A549 (cell line): ENCODE data around the gene C1QC. TPM values are rescaled to one million over a fixed set of nuclear protein-coding genes. Genes with fewer than 3 reads are reported as not detected.

Experiments
- ATAC-seq, 2 experiments: fragments of 200-7000 bp in 1 of 2; fragments of >200 bp in 1 of 2; cut with Nextera tagmentation in 1 of 2; cut with Tn5 transposase in 1 of 2; 3 replicates each; pipeline versions ENCODE4 v1.8.0 to v1.9.1; 2018 to 2020; ENCODE audit warnings: mild to moderate bottlenecking in 1 of 2, moderate library complexity in 1 of 2
- CTCF ChIA-PET: fragments of 300-600 bp; sonication (Branson Sonifier 250); formaldehyde crosslinking; extraction: SDS; loops from one replicate; lab custom pipeline; 2021; ENCODE audit warnings: antibody characterized with exemption, inconsistent platforms; lab: Yijun Ruan, JAX
- POLR2A ChIA-PET: fragments of 350-600 bp; formaldehyde crosslinking; extraction: SDS; loops from one replicate; lab custom pipeline; 2021; ENCODE audit warnings: antibody characterized with exemption, inconsistent platforms; lab: Yijun Ruan, JAX
- DNase-seq, 2 experiments: peaks; one replicate each; pipeline versions ENCODE4 v3.0.0 to v3.0.0-alpha.2; 2011 to 2016; ENCODE audit warnings: low read depth in 1 of 2, low spot score in 1 of 2
- FAIRE-seq: peaks from 2 replicates; lab custom pipeline; 2011; peaks lifted over from hg19 to GRCh38; lab: Jason Lieb, UNC
- H3K27ac ChIP-seq, 2 experiments: fragments of >200 bp; sonication (Bioruptor Twin); formaldehyde crosslinking; 3 replicates each; pipeline ENCODE4 v1.5.1; 2016 to 2017
- H3K4me1 ChIP-seq: fragments of >200 bp; sonication (Bioruptor Twin); formaldehyde crosslinking; 3 replicates; pipeline ENCODE4 v1.6.1; 2016
- H3K4me2 ChIP-seq: fragments of >200 bp; sonication (Bioruptor Twin); formaldehyde crosslinking; 3 replicates; pipeline ENCODE4 v1.6.1; 2016
- H3K4me3 ChIP-seq: fragments of >200 bp; sonication (Bioruptor Twin); formaldehyde crosslinking; 3 replicates; pipeline ENCODE4 v1.5.1; 2016
- H3K9me3 ChIP-seq: fragments of >200 bp; sonication (Bioruptor Twin); formaldehyde crosslinking; 3 replicates; pipeline ENCODE4 v1.6.1; 2016
- BHLHE40 ChIP-seq: IDR thresholded peaks from 2 replicates; pipeline ENCODE4 v1.6.1; 2012; ENCODE audit warnings: low read depth, low read length, inconsistent platforms
- CBX2 ChIP-seq: fragments of 200-600 bp; sonication (generic); IDR thresholded peaks from 2 replicates; pipeline ENCODE4 v1.6.1; 2016; ENCODE audit warnings: low read depth, mild to moderate bottlenecking, borderline replicate concordance
- CHD2 ChIP-seq: fragments of 150-350 bp; IDR thresholded peaks from 2 replicates; pipeline ENCODE4 v1.6.1; 2014; ENCODE audit warnings: low read length; ENCODE audit not compliant: partially characterized antibody
- EHF ChIP-seq: fragments of 250-450 bp; sonication (Bioruptor Pico); IDR thresholded peaks from 2 replicates; pipeline ENCODE4 v1.5.0; 2020; ENCODE audit warnings: mild to moderate bottlenecking
- EHMT2 ChIP-seq: fragments of 200-600 bp; sonication (generic); IDR thresholded peaks from 2 replicates; pipeline ENCODE4 v1.6.1; 2016; ENCODE audit warnings: antibody characterized with exemption, low read depth, mild to moderate bottlenecking, moderate library complexity
- FOSB ChIP-seq: fragments of 250-450 bp; sonication (Bioruptor Pico); IDR thresholded peaks from 2 replicates; pipeline ENCODE4 v1.5.0; 2020; ENCODE audit warnings: mild to moderate bottlenecking, moderate library complexity
- FOXS1 ChIP-seq: fragments of 250-450 bp; sonication (Bioruptor Pico); IDR thresholded peaks from 2 replicates; pipeline ENCODE4 v1.5.0; 2020; ENCODE audit warnings: mild to moderate bottlenecking, moderate library complexity
- HDAC2 ChIP-seq: fragments of 200-600 bp; sonication (generic); IDR thresholded peaks from 2 replicates; pipeline ENCODE4 v1.6.1; 2016
- HOXA7 ChIP-seq: fragments of 250-450 bp; sonication (Bioruptor Pico); IDR thresholded peaks from 2 replicates; pipeline ENCODE4 v1.5.0; 2020; ENCODE audit warnings: mild to moderate bottlenecking, moderate library complexity
- HOXB5 ChIP-seq: fragments of 250-450 bp; sonication (Bioruptor Pico); IDR thresholded peaks from 2 replicates; pipeline ENCODE4 v1.5.0; 2020; ENCODE audit warnings: mild to moderate bottlenecking, moderate library complexity
- KDM5A ChIP-seq: fragments of 200-600 bp; sonication (generic); IDR thresholded peaks from 2 replicates; pipeline ENCODE4 v1.6.1; 2016; ENCODE audit warnings: antibody characterized with exemption, mild to moderate bottlenecking
- MAFK ChIP-seq: fragments of 450-650 bp; IDR thresholded peaks from 2 replicates; pipeline ENCODE4 v1.6.1; 2014; ENCODE audit not compliant: partially characterized antibody
- MYC ChIP-seq: IDR thresholded peaks from 2 replicates; pipeline ENCODE4 v1.6.1; 2012; ENCODE audit warnings: mild to moderate bottlenecking, inconsistent platforms, low read length, improper control_type of control experiment, borderline replicate concordance
- NFE2L2 ChIP-seq: fragments of 150-350 bp; conservative IDR thresholded peaks from 2 replicates; pipeline ENCODE4 v1.6.1; 2014; ENCODE audit warnings: low read length
- NPAS2 ChIP-seq: fragments of 250-450 bp; sonication (Bioruptor Pico); IDR thresholded peaks from 2 replicates; pipeline ENCODE4 v1.8.0; 2022; ENCODE audit warnings: mild to moderate bottlenecking, moderate library complexity, borderline replicate concordance
- NR3C1 ChIP-seq: fragments of >200 bp; sonication (Bioruptor Twin); formaldehyde crosslinking; IDR thresholded peaks from 3 replicates; pipeline ENCODE4 v1.6.1; 2017
- POLR2A ChIP-seq: IDR thresholded peaks from 2 replicates; pipeline ENCODE4 v1.6.1; 2012; ENCODE audit warnings: mild to moderate bottlenecking, low read length
- RARB ChIP-seq: fragments of 250-450 bp; sonication (Bioruptor Pico); IDR thresholded peaks from 2 replicates; pipeline ENCODE4 v1.8.0; 2021; ENCODE audit warnings: mild to moderate bottlenecking, moderate library complexity
- RCOR1 ChIP-seq: fragments of 150-350 bp; IDR thresholded peaks from 2 replicates; pipeline ENCODE4 v1.6.1; 2014; ENCODE audit warnings: antibody characterized with exemption, low read length, low read depth
- RFX5 ChIP-seq: fragments of 450-650 bp; IDR thresholded peaks from 2 replicates; pipeline ENCODE4 v1.7.1; 2014; ENCODE audit warnings: antibody characterized with exemption, mild to moderate bottlenecking, moderate library complexity
- RNF2 ChIP-seq: fragments of 200-600 bp; sonication (generic); IDR thresholded peaks from 2 replicates; pipeline ENCODE4 v1.6.1; 2016; ENCODE audit warnings: low read depth, mild to moderate bottlenecking, antibody characterized with exemption, moderate library complexity, borderline replicate concordance
- SMC3 ChIP-seq: fragments of >200 bp; sonication (Bioruptor Twin); formaldehyde crosslinking; IDR thresholded peaks from 3 replicates; pipeline ENCODE4 v1.6.1; 2018; ENCODE audit warnings: inconsistent platforms
- SREBF2 ChIP-seq: fragments of 450-650 bp; IDR thresholded peaks from 2 replicates; pipeline ENCODE4 v1.6.1; 2014; ENCODE audit warnings: mild to moderate bottlenecking, moderate library complexity
- TP53 ChIP-seq: fragments of 250-450 bp; sonication (Bioruptor Pico); IDR thresholded peaks from 2 replicates; pipeline ENCODE4 v1.5.0; 2021; ENCODE audit warnings: mild to moderate bottlenecking, moderate library complexity
- ZSCAN20 ChIP-seq: fragments of 250-450 bp; sonication (Bioruptor Pico); IDR thresholded peaks from 2 replicates; pipeline ENCODE4 v1.8.0; 2022; ENCODE audit warnings: mild to moderate bottlenecking, moderate library complexity
- WGBS: methylation state at CpG from one replicate; pipeline ENCODE4 v1.1.6; 2017; ENCODE audit errors: missing lambda C conversion rate; 5-methylcytosine and 5-hydroxymethylcytosine counted together
- polyA plus RNA-seq, 4 experiments: library from polyadenylated mRNA; depleted of rRNA in 3 of 4; stranded (reverse); fragments of >200 nt; fragmentation: RNase III in 1 of 4; extraction: RNeasy Plus Mini Kit Qiagen cat#74134 plus additional on column Dnase treatment in 1 of 4; gene quantifications; 2 replicates in 3 of 4; 3 replicates in 1 of 4; pipeline ENCODE4 v1.2.3, GENCODE V29; 2011 to 2017
- TF ChIP-seq, protein P1 (sequence below): fragments of 450-650 bp; IDR thresholded peaks from 2 replicates; pipeline ENCODE4 v1.6.1; 2014; ENCODE audit warnings: antibody characterized with exemption
- TF ChIP-seq, protein P2 (sequence below): fragments of >200 bp; sonication (Bioruptor Twin); formaldehyde crosslinking; IDR thresholded peaks from 3 replicates; pipeline ENCODE4 v1.6.1; 2016
- TF ChIP-seq, protein P3 (sequence below): fragments of 150-350 bp; IDR thresholded peaks from 2 replicates; pipeline ENCODE4 v1.6.1; 2014; ENCODE audit warnings: low read depth, mild to moderate bottlenecking, low read length
- TF ChIP-seq, protein P4 (sequence below): IDR thresholded peaks from 2 replicates; pipeline ENCODE4 v1.6.1; 2012
- TF ChIP-seq, protein P5 (sequence below): fragments of 200-600 bp; sonication (generic); IDR thresholded peaks from 2 replicates; pipeline ENCODE4 v1.6.1; 2016; ENCODE audit warnings: antibody characterized with exemption, mild to moderate bottlenecking, moderate library complexity

Gene C1QC
- polyA plus RNA-seq, 2 of the 4 experiments (the other 2 are of a cell fraction): not detected

DNA sequence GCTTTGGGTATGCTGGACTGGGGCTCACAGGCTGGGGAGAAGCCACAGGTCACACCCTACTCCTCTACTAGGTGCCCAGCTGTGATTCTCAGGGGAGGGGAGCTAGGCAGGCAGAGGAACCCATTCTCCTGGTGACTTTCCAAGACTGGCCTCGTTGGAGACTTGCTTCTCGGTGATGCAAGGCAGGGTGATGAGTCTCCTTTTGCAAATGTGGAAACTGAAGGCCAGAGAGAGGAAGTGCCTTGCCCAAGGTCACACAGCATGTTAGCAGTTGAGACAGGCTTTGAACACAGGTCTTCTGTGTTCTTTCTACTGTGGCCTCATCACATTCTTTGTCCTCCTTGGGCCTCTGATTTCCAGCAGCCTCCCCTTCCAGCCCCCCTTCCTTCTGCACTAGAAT lies 27.5 kb upstream of the C1QC start:
- CTCF ChIA-PET: interaction anchor here (1.3 to 1.9 kb wide), 2 partner anchors 13 to 199 kb away, joined by 4 read pairs; no protein-coding TSS in a partner anchor
- POLR2A ChIA-PET: no interaction called here
- H3K4me3 ChIP-seq: no peak overlapping the region
- WGBS: 0% methylated on average over 2 of the region's 2 CpGs
- no peak overlapping the region for H3K27ac ChIP-seq
- H3K9me3 ChIP-seq: no peaks in the 10 kb centered on the region
- H3K4me1 ChIP-seq: no peaks in the 10 kb centered on the region
- no peak for DNase-seq
- no peak overlapping the region for H3K4me2 ChIP-seq
- FAIRE-seq: no peak
- no peak for TF ChIP-seq EHF
- no peak for TF ChIP-seq SREBF2
- TF ChIP-seq MYC: no peak
- TF ChIP-seq TP53 (CRISPR knock-in tag): no peak
- no peak for TF ChIP-seq CBX2
- ATAC-seq: no peak

DNA sequence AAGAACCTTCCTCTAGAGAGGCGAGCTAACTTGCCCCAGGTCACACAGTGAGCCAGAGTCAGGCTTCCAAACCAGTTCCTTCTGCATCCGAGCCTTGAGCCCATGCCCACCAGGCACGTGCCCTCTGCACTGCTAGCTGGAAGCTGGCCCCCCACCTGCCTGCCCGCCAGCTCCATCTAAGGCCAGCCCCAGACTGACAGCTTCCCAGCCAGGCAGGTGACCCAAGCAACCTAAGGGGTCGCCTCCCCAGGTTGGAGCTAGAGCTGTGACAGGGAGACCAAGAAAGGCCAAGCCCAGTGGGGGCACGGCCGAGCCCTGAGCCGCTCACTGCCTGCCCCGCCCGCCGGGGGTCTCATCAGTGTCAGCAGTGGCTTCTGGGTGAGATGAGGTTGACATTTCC lies 26.9 kb upstream of the C1QC start:
- Histone ChIP-seq H3K4me2 (no peak overlapping the region), H3K9me3 (no peaks in the 10 kb centered on the region), H3K4me3 (no peak overlapping the region), H3K4me1 (no peaks in the 10 kb centered on the region), H3K27ac (no peak overlapping the region)
- ChIA-PET CTCF (interaction anchor here (1.2 to 1.3 kb wide), 2 partner anchors 10 to 13 kb away, joined by 3 to 4 read pairs; no protein-coding TSS in a partner anchor), POLR2A (no interaction called here)
- 20% methylated on average over 2 of the region's 11 CpGs for WGBS
- no peak for FAIRE-seq
- no peak for ATAC-seq
- DNase-seq: no peak
- TF ChIP-seq RARB (CRISPR knock-in tag) (no peak), FOSB (CRISPR knock-in tag) (no peak), HOXA7 (CRISPR knock-in tag) (no peak), HDAC2 (no peak), BHLHE40 (no peak), FOXS1 (CRISPR knock-in tag) (no peak), EHMT2 (no peak), POLR2A (no peak)
- TF ChIP-seq, protein P1, sequence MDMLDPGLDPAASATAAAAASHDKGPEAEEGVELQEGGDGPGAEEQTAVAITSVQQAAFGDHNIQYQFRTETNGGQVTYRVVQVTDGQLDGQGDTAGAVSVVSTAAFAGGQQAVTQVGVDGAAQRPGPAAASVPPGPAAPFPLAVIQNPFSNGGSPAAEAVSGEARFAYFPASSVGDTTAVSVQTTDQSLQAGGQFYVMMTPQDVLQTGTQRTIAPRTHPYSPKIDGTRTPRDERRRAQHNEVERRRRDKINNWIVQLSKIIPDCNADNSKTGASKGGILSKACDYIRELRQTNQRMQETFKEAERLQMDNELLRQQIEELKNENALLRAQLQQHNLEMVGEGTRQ: no peak
- TF ChIP-seq, protein P2, sequence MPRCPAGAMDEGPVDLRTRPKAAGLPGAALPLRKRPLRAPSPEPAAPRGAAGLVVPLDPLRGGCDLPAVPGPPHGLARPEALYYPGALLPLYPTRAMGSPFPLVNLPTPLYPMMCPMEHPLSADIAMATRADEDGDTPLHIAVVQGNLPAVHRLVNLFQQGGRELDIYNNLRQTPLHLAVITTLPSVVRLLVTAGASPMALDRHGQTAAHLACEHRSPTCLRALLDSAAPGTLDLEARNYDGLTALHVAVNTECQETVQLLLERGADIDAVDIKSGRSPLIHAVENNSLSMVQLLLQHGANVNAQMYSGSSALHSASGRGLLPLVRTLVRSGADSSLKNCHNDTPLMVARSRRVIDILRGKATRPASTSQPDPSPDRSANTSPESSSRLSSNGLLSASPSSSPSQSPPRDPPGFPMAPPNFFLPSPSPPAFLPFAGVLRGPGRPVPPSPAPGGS: no peak
- TF ChIP-seq, protein P3, sequence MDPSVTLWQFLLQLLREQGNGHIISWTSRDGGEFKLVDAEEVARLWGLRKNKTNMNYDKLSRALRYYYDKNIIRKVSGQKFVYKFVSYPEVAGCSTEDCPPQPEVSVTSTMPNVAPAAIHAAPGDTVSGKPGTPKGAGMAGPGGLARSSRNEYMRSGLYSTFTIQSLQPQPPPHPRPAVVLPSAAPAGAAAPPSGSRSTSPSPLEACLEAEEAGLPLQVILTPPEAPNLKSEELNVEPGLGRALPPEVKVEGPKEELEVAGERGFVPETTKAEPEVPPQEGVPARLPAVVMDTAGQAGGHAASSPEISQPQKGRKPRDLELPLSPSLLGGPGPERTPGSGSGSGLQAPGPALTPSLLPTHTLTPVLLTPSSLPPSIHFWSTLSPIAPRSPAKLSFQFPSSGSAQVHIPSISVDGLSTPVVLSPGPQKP: no peak
- TF ChIP-seq, protein P4, sequence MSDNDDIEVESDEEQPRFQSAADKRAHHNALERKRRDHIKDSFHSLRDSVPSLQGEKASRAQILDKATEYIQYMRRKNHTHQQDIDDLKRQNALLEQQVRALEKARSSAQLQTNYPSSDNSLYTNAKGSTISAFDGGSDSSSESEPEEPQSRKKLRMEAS: no peak

DNA sequence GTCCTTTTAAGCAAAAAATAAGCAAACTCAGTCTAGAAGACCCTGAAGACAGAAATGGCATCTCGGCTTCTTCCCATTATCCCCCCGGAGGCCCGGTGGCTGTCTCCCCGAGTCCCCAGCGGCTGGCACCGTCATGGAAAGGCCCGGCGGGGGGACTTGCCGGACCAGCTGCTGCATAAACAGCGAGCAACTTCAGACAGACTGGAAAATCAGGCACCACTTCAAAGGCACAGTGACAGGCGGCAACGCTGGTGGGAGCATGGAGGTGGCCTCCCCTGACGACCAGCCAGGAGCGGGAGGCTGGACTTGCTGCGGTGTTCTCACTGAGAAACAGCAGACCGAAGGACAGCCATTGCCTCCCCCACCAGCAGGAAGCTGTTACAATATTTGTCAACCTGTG lies 25.4 kb upstream of the C1QC start:
- ChIA-PET POLR2A (no interaction called here), CTCF (no interaction called here)
- no peaks in the 10 kb centered on the region for H3K4me1 ChIP-seq
- no peak overlapping the region for H3K4me2 ChIP-seq
- H3K9me3 ChIP-seq: no peaks in the 10 kb centered on the region
- no peak for ATAC-seq
- WGBS: 36% methylated on average over 7 of the region's 16 CpGs
- no peak overlapping the region for H3K27ac ChIP-seq
- no peak for DNase-seq
- FAIRE-seq: no peak
- no peak overlapping the region for H3K4me3 ChIP-seq
- TF ChIP-seq NFE2L2: no peak
- no peak for TF ChIP-seq SMC3
- no peak for TF ChIP-seq BHLHE40
- TF ChIP-seq NPAS2 (CRISPR knock-in tag): no peak
- TF ChIP-seq ZSCAN20 (CRISPR knock-in tag): no peak
- TF ChIP-seq HOXA7 (CRISPR knock-in tag): no peak
- no peak for TF ChIP-seq RFX5
- TF ChIP-seq KDM5A: no peak
- TF ChIP-seq, protein P5, sequence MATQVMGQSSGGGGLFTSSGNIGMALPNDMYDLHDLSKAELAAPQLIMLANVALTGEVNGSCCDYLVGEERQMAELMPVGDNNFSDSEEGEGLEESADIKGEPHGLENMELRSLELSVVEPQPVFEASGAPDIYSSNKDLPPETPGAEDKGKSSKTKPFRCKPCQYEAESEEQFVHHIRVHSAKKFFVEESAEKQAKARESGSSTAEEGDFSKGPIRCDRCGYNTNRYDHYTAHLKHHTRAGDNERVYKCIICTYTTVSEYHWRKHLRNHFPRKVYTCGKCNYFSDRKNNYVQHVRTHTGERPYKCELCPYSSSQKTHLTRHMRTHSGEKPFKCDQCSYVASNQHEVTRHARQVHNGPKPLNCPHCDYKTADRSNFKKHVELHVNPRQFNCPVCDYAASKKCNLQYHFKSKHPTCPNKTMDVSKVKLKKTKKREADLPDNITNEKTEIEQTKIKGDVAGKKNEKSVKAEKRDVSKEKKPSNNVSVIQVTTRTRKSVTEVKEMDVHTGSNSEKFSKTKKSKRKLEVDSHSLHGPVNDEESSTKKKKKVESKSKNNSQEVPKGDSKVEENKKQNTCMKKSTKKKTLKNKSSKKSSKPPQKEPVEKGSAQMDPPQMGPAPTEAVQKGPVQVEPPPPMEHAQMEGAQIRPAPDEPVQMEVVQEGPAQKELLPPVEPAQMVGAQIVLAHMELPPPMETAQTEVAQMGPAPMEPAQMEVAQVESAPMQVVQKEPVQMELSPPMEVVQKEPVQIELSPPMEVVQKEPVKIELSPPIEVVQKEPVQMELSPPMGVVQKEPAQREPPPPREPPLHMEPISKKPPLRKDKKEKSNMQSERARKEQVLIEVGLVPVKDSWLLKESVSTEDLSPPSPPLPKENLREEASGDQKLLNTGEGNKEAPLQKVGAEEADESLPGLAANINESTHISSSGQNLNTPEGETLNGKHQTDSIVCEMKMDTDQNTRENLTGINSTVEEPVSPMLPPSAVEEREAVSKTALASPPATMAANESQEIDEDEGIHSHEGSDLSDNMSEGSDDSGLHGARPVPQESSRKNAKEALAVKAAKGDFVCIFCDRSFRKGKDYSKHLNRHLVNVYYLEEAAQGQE: no peak
- TF ChIP-seq HOXB5 (CRISPR knock-in tag): no peak
- no peak for TF ChIP-seq RNF2
- no peak for TF ChIP-seq RCOR1
- TF ChIP-seq NR3C1: no peak
- no peak for TF ChIP-seq CHD2
- no peak for TF ChIP-seq MAFK
- no peak for TF ChIP-seq FOSB (CRISPR knock-in tag)
